AG09319 (cell line): ENCODE data around the gene MPPED2.

Experiments
- DNase-seq: peaks from one replicate; pipeline ENCODE4 v3.0.0-alpha.2; 2010; ENCODE audit warnings: low read depth; ENCODE audit errors: extremely low read depth
- TF ChIP-seq, protein P1 (sequence below): IDR thresholded peaks from 2 replicates; pipeline ENCODE4 v1.5.1; 2011; ENCODE audit warnings: low read depth, mild to moderate bottlenecking, inconsistent platforms, low read length, moderate library complexity

MPPED2 gene

DNA sequence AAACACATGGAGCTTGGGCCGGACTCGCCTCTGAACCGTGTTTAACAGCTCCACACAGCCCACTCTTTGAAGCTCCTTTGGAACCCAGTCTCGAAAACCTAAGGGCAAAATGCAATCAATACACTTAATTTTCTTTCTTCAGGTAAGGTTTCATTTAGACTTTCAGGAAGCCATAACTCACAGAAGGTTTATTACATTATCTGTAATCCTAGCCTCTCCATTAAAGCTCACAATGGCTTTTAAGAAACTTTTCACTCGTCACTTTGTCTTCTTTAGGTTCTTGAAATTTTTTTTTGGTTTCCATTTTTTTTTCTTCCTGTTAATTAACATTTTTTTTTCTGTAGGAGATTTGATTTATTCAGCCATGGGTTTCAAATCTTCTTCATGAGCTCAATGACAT lies 171.9 kb downstream of the MPPED2 start:
- TF ChIP-seq, protein P1, sequence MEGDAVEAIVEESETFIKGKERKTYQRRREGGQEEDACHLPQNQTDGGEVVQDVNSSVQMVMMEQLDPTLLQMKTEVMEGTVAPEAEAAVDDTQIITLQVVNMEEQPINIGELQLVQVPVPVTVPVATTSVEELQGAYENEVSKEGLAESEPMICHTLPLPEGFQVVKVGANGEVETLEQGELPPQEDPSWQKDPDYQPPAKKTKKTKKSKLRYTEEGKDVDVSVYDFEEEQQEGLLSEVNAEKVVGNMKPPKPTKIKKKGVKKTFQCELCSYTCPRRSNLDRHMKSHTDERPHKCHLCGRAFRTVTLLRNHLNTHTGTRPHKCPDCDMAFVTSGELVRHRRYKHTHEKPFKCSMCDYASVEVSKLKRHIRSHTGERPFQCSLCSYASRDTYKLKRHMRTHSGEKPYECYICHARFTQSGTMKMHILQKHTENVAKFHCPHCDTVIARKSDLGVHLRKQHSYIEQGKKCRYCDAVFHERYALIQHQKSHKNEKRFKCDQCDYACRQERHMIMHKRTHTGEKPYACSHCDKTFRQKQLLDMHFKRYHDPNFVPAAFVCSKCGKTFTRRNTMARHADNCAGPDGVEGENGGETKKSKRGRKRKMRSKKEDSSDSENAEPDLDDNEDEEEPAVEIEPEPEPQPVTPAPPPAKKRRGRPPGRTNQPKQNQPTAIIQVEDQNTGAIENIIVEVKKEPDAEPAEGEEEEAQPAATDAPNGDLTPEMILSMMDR = no peak
- DNase-seq = no peak

DNA sequence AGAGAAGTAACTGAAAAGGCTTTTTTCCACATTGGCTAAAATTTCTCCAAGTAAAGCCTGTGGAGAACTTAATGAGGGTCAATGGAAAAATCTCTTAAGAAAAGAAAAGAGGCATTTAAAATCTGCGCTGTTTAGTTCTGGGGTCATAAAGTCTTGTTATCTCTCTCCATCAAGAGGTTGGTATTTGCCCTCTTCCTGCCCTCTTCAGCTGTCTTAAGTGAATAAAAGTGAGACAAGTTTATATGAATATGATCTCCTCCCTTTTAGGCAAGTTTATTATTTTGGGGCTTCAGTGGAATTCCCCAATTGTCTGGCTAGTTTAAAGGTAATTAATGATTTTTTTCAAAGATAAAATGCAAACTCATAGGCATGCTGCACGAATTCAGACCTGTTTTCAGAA lies 173.6 kb downstream of the MPPED2 start:
- TF ChIP-seq, protein P1 = no peak
- DNase-seq = no peak

DNA sequence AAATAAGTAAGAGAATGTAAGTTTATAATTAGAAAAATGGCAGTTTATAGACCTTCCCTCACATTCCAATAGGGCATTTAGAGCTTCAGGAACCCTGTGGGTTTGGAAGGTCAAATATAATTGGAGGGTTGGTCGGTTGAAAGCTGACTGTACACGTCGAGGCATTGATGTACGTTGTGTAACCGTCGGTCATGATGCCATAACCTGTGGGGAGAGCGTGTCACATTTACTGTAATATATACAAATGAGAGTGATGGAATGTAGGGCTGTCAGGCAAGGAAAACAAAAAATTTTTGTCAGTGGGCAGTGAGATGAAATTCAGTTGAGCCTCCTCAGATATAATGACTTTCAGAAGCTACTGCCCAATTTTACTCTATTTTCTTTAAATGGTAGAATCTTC lies 174.8 kb downstream of the MPPED2 start:
- TF ChIP-seq, protein P1 = no peak
- DNase-seq = no peak

DNA sequence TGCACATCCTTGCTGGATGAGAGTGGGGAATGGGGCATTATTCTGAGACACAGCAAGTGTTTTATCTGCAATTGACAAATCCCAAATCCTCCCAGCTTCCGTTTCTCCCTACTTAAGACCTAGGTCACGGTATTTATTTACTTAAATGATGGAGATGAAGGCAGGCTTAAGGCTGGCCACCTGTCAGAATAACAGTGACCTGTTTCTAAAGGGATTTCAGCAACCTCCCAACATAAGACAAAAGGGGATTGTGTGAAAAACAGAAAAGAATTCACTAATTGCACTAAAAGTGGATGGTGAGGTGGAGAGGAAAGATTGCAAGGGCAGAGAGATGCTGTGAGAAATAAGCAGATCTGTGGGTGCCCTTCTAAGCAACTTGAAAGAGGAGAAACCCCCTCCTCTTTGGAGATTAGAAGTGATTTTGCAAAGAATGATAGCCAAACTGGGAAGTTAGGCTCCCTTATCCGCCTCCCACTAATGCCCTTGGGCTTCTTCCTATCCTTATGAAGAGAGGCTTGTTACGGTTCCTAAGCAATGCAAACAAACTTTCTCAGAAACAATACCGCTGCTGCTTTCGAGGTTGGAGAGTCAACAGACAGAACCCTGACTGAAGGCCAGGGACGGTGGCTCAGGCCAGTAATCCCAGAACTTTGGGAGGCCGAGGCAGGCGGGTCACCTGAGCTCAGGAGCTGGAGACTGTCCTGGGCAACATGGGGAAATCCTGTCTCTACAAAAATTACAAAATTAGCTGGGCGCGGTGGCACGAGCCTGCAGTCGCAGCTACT lies 179.0 kb downstream of the MPPED2 start:
- TF ChIP-seq, protein P1 = no peak
- DNase-seq = no peak

DNA sequence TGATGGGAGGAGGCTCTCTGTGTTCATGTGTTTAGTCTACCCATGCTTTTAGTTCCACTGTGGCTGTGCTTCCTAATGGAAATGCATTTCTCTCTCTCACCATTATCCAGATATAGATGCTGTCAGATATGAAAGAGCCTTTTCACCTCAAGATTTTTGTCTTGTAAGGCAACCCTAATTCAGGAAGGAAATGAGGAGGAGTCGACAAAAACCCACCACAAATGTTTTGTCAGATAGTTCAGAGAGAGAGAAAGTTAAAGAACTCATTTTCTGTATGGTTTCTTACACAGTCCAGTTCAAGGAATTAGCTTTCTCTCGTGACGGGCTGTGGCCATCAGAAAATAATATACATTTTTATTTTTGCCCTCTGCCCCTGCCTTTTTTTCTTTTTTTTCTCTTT lies 180.8 kb downstream of the MPPED2 start:
- no peak for DNase-seq
- TF ChIP-seq, protein P1 = no peak

DNA sequence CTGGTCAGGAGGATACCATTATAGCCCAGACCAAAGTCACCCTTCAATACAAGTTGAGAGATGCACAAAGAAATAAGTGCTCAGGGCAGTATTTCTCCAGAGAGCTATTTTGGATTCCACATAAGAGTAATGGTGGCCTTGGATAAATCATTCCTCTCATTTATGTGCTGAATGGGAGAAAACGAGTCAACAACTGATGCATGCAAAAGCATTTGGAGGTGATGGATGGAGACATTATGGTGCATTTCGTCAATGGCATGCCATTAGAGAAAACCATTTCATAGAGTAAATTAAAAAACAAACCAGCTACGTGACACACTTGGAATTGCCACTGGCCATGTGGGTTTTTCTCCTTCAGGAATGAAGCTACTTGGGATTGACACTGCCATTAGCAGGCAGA lies 182.0 kb downstream of the MPPED2 start:
- DNase-seq = no peak
- TF ChIP-seq, protein P1 = no peak

DNA sequence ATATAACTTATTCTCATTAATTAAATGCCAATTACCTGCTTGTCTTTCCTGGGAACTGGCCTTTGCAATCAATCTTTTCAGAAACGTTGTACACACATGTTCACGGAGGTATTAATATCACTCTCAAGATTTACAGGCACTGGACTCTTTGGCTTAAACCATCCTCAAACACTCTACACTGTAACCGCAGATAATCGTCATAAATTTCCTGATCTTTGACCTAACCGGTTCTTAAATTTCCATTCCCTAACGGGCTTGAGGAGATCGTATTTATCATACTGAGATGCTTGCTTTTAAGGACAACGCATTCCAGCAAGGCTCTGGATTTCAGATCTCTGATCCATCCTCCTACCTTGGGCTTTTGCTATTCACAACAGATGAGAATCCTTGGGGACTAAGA lies 190.4 kb downstream of the MPPED2 start:
- DNase-seq = no peak
- TF ChIP-seq, protein P1 = no peak
